AG10803 (cell line): ENCODE results near the gene BATF.

Experiments used
- DNase-seq: peaks from one replicate; pipeline ENCODE4 v3.0.0; 2010; ENCODE audit warnings: low read depth
- H3K4me3 ChIP-seq: 2 replicates; pipeline ENCODE4 v1.5.1; 2011; ENCODE audit warnings: mild to moderate bottlenecking, low read length, control low read depth
- CTCF ChIP-seq: conservative IDR thresholded peaks from 2 replicates; pipeline ENCODE4 v1.5.1; 2011; ENCODE audit warnings: mild to moderate bottlenecking, low read length, control low read depth, inconsistent platforms

The BATF gene

GRCh38 chr14:75531660-75532317 is 9.5 kb downstream of the BATF start:
- TF ChIP-seq CTCF = no peak
- DNase-seq = no peak
- no peak overlapping the region for H3K4me3 ChIP-seq

GRCh38 chr14:75533791-75534555 is 11.7 kb downstream of the BATF start:
- no peak for DNase-seq
- no peak for TF ChIP-seq CTCF

GRCh38 chr14:75535164-75535898 is 13.1 kb downstream of the BATF start:
- no peak for DNase-seq
- no peak for TF ChIP-seq CTCF
- no peak overlapping the region for H3K4me3 ChIP-seq

More at GRCh38 chr14:75533791-75534555, 11.7 kb downstream of the BATF start:
- no peak overlapping the region for H3K4me3 ChIP-seq

- no peak for TF ChIP-seq CTCF
- H3K4me3 ChIP-seq = no peak overlapping the region
- no peak for DNase-seq
Measured at GRCh38 chr14:75537071-75537470, 14.8 kb downstream of the BATF start.

- no peak for DNase-seq
- no peak overlapping the region for H3K4me3 ChIP-seq
- TF ChIP-seq CTCF = no peak
Measured at GRCh38 chr14:75539162-75539560, 16.9 kb downstream of the BATF start.

GRCh38 chr14:75539561-75540478 is 17.6 kb downstream of the BATF start:
- DNase-seq = no peak
- no peak overlapping the region for H3K4me3 ChIP-seq
- TF ChIP-seq CTCF = no peak
